ENCODE results near the gene CACNA1C.

GRCh38 chr12:2540535-2540941, 487.8 kb downstream of the CACNA1C start:
- TF ChIP-seq PBX3 (IDR thresholded peaks at IDR 0.05) (no peak), YY1 (IDR thresholded peaks at IDR 0.05; ENCODE audit: low read depth) (no peak), ZBTB33 (IDR thresholded peaks at IDR 0.05; ENCODE audit: borderline replicate concordance, low read depth) (no peak), TCF12 (IDR thresholded peaks at IDR 0.05) (no peak), POLR2AphosphoS5 (IDR thresholded peaks at IDR 0.05; ENCODE audit: low read depth, low read length) (no peak), EP300 (IDR thresholded peaks at IDR 0.05; ENCODE audit: borderline replicate concordance in 1 of 2, low read depth in 1 of 2, low read length in 1 of 2) (no peak)
- TF ChIP-seq, protein P1, sequence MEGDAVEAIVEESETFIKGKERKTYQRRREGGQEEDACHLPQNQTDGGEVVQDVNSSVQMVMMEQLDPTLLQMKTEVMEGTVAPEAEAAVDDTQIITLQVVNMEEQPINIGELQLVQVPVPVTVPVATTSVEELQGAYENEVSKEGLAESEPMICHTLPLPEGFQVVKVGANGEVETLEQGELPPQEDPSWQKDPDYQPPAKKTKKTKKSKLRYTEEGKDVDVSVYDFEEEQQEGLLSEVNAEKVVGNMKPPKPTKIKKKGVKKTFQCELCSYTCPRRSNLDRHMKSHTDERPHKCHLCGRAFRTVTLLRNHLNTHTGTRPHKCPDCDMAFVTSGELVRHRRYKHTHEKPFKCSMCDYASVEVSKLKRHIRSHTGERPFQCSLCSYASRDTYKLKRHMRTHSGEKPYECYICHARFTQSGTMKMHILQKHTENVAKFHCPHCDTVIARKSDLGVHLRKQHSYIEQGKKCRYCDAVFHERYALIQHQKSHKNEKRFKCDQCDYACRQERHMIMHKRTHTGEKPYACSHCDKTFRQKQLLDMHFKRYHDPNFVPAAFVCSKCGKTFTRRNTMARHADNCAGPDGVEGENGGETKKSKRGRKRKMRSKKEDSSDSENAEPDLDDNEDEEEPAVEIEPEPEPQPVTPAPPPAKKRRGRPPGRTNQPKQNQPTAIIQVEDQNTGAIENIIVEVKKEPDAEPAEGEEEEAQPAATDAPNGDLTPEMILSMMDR (IDR thresholded peaks at IDR 0.05): no peak
